ENCODE results near the gene ARMS2. TPM values are rescaled to one million over a fixed set of nuclear protein-coding genes. Genes with fewer than 3 reads are reported as not detected.

The ARMS2 gene
- total RNA-seq, 1 experiment from 2014 or later: not detected

- H3K36me3 ChIP-seq (ENCODE audit: low read depth, low read length): no peaks in the 10 kb centered on the region
- intact Hi-C loops (cut with micrococcal nuclease): no loop called here
- CTCF ChIA-PET: no interaction called here
Observed at GRCh38 chr10:122505885-122506645, 51.6 kb downstream of the ARMS2 start.

More at GRCh38 chr10:122505885-122506645, 51.6 kb downstream of the ARMS2 start:
- Histone ChIP-seq H3K9me3 (ENCODE audit: low read length) (no peaks in the 10 kb centered on the region), H3K9ac (ENCODE audit: low read length) (no peak overlapping the region), H4K20me1 (ENCODE audit: low read length) (no peaks in the 10 kb centered on the region), H3K4me3 (ENCODE audit: low read length) (no peak overlapping the region), H3K27ac (ENCODE audit: low read length) (no peak overlapping the region), H3K79me2 (ENCODE audit: low read length) (no peaks in the 10 kb centered on the region), H3F3A (ENCODE audit: low read length, unreplicated experiment) (no peaks in the 10 kb centered on the region), H3K9me2 (replicated peaks; ENCODE audit: low read length) (no peaks in the 10 kb centered on the region), H3K4me2 (ENCODE audit: low read length) (no peak overlapping the region), H3K27me3 (ENCODE audit: low read length) (no peaks in the 10 kb centered on the region), H2AFZ (ENCODE audit: low read length) (no peak overlapping the region), H3K4me1 (ENCODE audit: insufficient read depth, low read length) (peaks cover 12% of the 10 kb centered on the region)
- POLR2A ChIA-PET (ENCODE audit: unreplicated experiment): no interaction called here
- DNase-seq (no peak), ATAC-seq (no peak)
- BruUV-seq (replicated peaks): no TSS peak
- TF ChIP-seq EZH2phosphoT487 (IDR thresholded peaks at IDR 0.05; ENCODE audit: borderline replicate concordance, low read length) (no peak), EZH2 (IDR thresholded peaks at IDR 0.05; ENCODE audit: low read length, unreplicated experiment) (no peak), CTCF (conservative IDR thresholded peaks at IDR 0.05; ENCODE audit: low read depth, low read length) (no peak)

Small RNA genes within 50 kb of the gene (microRNA-seq; reads per million reads assigned to microRNA genes)
- not detected for gene MIR3941 (ENCODE audit: unreplicated experiment)

Other genes with a start within 250 kb of the ARMS2 start
- not detected in 2 replicates for gene BTBD16, start 183.4 kb upstream of the ARMS2 start, total RNA-seq (2014; rRNA removed)
- gene PLEKHA1, start 79.9 kb upstream of the ARMS2 start, total RNA-seq (2014; rRNA removed): 5.2 and 7.7 TPM in 2 replicates
- 18.6 and 21.3 TPM in 2 replicates for gene HTRA1, start 6.9 kb downstream of the ARMS2 start, total RNA-seq (2014; rRNA removed)
- 0.62 and 1.2 TPM in 2 replicates for gene DMBT1, start 106.1 kb downstream of the ARMS2 start, total RNA-seq (2014; rRNA removed)
- not detected in 2 replicates for gene C10orf120, start 245.2 kb downstream of the ARMS2 start, total RNA-seq (2014; rRNA removed)